HG03103 (cell line): ENCODE measurements around the gene CCDC85C.

Experiments used
- ATAC-seq: cut with Tn5 transposase; IDR thresholded peaks from one replicate; pipeline ENCODE4 v1.9.1; 2021; ENCODE audit warnings: low read depth; ENCODE audit not compliant: unreplicated experiment

CCDC85C gene

DNA sequence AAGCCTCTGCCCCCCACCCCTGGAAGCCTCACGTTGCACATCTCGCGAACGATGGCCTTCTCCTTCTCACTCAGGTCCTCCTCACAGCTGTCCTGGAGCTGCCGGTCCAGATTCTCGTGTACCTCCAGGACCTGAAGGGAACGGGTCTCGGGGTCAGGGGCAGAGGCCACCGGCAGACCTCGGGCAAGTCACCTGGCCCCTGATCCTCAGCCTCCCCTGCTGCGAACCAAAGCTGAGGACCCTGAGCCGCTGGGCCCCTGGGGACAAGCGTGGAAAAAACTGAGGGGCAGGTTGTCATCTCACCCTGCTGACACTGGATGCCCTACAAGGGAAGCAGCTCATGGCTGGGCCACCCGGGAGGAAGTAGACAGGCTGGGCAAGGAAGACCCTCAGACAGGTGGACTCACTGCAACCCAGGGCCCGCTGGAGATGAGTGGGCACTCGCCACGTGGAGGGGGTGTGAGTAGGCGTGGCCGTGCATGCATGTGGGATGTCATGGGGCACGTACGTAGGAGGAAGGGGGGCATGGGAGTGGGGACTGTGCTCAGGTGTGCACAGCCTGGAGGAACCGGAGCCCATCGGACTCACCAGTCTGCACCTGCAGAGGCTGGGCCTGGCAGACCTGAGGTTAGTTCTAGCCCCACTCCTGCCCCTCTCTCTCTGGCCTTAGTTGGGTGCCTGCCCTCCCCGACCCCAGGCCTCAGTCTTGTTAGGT, 87.7 kb downstream of the CCDC85C start:
- no peak for ATAC-seq

- no peak for ATAC-seq
Measured at GRCh38 chr14:99515301-99516155, 88.5 kb downstream of the CCDC85C start.

DNA sequence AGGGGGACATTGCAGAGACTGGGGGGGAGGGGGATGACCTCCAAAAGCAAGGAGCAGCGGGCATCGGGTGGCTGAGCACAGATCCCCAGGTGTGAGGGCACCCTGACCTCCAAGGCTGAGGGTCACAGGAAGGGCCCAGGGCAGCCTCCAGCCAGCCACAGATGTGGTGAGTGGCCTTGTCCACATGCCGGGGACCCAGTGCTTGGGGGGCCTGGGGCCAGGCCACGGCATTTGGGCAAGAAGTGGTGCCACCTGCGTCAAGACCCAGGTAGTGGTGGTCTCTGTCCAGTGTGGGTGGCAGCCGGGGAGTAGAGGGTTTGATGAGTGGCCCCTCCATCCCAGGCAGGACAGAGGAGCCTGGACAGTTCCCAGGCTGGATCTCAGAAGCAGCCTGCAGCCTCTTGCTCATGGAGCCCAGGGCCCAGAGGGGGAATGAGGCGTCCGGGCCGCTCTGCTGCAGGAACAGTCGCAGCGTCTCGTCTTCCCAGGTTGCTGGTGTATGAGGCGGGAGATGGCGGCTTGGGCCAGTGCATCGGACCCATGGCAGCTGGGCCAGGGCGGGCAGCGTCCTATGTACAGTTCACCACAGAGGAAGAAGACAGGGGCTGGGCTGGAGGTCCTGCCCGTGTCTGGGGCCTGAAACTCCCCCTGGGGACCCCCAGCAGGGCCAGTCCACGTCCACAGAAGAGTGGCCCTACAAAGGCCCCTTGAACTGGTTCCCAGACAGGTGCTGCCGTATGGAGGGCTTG, 89.3 kb downstream of the CCDC85C start:
- ATAC-seq: no peak

GRCh38 chr14:99513946-99514551, 90.0 kb downstream of the CCDC85C start:
- ATAC-seq: no peak

DNA sequence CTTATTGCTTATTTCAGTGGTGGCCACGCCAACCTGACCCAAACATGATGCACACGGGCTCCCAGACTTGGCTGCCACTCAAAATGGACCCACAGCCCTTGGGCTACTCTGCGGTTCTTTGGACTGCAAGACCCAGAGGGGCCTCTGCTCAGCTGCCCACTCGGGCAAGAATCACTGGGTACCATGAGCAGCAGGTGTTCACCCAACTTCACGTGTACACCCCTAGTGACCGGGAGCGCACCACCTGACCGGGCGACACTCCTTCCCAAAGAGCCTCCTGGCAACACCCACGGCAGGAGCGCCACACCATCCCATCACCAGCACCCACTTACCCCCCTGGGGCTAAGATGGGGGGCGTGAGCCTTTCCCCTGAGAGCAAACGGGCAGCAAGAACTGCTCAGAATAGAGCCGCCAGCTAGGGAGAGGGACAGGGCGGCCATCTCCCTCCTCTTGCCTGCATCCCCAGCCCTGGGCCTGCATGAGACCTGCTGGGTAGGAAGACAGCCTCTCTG, 90.8 kb downstream of the CCDC85C start:
- ATAC-seq: no peak

DNA sequence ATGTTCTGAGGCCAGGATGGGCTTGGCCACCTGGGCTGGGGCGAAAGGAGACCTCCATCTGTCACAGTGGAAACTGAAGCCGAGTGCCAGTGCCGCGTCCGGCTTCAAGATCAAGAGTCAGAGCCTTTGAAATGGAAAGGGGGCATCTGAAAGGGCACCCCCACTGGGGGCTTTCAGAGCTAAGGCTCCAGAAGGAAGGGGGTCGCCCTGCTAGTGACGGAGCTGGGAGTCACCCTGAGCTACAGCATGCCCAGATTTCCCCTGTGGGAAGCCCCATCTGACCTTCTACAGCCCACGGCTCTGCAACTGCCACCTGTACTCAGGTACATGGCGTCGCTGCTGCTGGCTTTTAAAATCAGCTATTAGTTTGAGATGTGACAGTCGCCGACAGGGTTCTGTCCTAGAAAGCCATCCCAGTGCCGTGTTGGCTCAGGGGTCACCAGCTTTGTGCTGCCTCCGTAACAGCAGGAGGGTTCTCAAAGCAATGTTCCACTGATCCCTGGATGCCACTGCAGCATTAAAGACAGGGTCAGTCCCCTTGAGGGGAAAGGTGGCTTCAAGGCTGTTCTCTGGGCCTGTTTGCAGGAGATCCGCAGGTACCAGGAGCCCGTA, 91.3 kb downstream of the CCDC85C start:
- no peak for ATAC-seq

GRCh38 chr14:99512110-99512449, 91.9 kb downstream of the CCDC85C start:
- no peak for ATAC-seq

- no peak for ATAC-seq
Measured at GRCh38 chr14:99511421-99512109, 92.4 kb downstream of the CCDC85C start.

GRCh38 chr14:99510556-99511139, 93.4 kb downstream of the CCDC85C start:
- ATAC-seq: no peak

DNA sequence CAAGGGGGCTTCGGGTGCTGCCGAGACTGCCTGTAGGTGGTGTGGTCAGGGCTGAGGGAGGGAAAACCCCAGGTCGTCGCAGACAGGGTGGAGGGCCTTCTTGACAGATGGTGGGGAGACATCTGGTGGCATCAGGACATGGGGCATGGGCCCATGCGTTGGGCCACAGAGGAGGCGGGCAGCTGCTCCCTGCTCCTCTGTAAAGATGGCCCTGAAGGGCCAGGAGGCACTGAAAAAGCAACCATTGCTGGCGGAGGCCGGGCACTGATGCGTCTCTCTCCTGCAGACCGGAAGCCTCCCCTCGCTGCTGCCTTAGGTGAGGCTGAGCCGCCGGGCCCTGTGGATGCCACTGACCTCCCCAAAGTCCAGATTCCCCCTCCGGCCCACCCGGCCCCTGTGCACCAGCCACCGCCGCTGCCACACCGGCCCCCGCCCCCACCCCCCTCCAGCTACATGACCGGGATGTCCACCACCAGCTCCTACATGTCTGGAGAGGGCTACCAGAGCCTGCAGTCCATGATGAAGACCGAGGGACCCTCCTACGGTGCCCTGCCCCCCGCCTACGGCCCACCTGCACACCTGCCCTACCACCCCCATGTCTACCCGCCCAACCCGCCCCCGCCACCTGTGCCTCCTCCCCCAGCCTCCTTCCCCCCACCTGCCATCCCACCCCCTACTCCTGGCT, 94.0 kb downstream of the CCDC85C start:
- no peak for ATAC-seq

DNA sequence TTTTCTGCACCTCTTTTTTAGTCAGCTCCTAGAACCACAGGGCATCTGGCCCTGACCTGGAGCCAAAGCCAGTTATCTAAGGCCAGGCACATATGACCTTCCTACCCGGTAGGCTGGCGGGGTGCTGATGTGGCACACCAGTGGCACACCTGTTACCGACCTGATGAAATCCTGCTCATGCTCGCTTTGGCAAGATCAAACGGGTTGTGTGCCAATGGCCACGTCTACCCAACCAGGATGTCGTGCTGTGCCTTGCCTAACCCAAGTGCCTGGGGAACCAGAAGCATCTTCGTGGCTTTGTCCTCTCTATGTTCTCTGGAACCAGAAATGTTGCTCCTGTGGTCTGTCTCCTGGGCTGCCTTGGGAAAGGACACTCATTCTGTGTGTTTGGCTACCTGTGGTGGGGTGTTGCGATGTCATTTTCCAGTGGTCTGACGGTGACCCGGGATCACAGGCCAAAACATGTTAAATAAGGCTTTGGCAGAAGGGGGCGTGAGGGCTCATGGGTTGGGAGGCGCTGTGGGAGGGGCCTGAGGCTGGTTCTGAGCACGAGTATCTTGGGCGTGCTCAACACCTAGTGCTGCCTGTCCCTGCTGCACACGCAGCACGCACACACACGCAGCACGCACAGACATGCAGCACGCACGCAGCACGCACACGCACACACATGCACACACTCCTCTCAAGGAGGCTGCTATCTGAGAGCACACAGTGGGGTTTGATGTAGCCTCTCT, 94.9 kb downstream of the CCDC85C start:
- no peak for ATAC-seq

DNA sequence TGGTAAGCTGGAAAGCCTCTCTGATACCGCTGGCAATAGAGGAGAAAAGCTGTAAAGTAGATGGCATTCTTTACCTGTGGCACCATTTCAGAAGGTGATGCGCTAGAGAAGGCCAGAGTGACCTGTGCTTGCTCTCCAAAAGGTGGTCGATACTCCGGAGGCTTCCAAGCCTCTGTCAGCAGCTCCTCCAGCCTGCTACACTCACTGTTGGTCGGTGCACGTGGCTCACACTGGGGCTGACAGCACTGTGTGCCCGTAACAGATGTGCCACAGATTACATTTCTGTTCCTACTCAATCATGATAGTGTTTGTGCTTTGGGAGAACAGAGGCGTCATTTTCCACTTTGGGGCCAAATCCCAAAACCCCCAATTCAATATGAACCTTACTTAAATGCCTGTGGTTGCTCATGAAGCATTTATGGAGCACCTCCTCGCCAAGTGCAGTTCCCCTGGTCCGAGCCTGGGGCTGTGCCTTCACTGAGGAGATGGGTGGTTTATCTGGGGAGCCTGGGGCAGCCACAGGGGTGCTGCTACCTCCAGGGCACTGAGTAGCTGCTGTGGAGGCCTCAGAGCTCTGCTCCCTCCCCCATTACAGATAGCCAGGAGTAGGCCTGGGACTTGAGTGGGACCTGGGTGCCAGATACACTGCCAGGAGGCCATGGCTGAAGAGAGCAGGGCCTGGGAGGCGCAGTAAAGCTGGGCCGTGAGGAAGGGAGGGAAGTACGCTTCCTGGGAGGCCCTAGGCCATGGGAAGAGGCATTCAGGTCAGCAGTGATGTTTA, 96.0 kb downstream of the CCDC85C start:
- no peak for ATAC-seq

DNA sequence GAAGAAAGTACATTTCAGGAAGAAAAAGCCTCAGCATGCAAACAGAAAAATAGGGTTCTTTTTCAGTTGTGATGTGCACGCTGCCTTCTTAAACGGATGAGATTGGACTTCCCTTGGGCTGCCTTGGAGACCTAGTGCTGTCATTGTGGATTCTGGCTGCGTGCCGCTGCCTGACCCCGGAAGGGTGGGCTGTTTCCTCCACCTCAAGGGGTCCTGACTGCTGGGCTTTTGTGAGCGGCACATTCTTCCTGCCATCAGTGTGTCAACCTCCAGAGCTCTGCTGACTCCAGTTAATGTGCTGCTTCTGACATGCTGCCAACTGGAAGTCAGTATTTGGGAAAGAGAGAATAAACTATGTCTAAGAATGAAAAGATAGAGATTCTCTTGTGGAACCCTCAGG, 97.7 kb downstream of the CCDC85C start:
- no peak for ATAC-seq

GRCh38 chr14:99505089-99505488, 98.9 kb downstream of the CCDC85C start:
- ATAC-seq: no peak

DNA sequence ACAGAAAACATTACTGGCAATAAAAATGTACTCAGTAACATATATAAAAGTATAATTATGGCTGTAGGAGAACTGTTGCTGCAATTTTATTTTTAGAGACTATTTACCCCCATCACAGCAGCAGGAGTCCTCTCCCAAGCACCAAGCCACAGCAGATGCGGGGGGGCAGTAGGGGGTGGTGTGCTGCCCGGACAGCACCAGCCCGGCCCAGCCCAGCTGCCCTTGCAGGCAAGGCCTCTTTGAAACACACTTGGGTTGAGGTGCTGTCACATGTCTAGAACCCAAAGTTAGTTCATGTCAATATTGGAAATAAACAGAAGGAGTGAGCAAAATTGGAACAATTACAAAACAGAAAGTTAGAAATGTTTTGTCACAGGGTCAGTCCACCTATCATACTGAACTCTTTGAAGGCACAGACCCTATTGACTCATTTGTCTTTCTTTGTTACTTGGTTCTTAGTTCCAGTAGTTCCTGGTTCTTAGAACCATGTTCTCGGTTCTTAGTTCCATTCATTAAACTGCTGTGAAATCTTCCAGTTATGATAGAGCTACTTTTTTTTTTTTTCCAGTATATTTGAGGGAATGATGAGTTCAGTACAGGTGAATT, 100.1 kb downstream of the CCDC85C start:
- no peak for ATAC-seq

DNA sequence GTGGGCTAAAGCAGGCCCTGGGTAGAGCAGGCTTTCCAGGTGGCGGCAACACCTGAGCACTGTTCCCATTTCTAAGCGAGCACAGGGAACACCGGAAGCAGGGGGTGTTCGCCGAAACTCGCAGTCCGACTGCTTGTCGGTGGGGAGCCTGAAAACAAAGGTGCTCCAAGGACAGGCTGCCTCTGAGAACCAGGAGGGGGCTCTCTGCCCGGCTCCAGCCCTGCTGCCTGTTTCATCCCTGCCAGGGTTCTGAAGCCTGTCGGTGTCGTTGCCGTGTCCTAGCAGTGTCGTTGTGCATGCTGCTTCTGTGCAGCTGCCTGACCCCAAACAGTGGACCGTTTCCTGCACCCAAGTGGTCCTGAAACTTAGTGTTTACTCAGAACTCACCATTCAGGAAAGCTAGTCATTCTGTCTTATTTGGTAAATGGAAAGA, 101.0 kb downstream of the CCDC85C start:
- ATAC-seq: no peak

GRCh38 chr14:99497894-99498293, 106.1 kb downstream of the CCDC85C start:
- ATAC-seq: no peak
